ENCODE data around the gene PKD2. TPM values are rescaled to one million over a fixed set of nuclear protein-coding genes. Genes with fewer than 3 reads are reported as not detected.

PKD2 gene
- total RNA-seq, 1 experiment from 2014 or later, result 21.4 TPM

DNA sequence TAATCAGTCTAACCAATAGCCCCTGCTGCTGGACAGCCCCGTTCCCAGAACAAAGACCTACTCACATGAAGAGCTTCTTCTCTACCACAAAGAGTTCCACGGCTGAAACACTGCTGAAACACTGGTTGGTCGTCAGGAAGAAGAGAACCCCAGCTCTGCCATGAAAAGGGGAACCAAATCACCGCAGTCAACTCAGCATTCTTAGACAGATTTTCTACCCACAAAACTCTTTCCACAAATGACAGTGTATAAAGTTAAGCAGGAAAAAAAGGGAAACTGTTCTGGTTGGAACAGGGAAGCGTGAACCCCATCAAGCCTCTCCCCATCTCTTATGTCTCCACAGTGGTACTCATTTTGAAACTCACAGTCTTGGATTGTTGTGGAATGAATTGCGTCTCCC lies 93.7 kb downstream of the PKD2 start (continued):
- TF ChIP-seq NR1H2 (CRISPR knock-in tag; IDR thresholded peaks at IDR 0.05), result no peak
- no peak for TF ChIP-seq TEAD4 (CRISPR knock-in tag; IDR thresholded peaks at IDR 0.05)
- TF ChIP-seq, protein P1, sequence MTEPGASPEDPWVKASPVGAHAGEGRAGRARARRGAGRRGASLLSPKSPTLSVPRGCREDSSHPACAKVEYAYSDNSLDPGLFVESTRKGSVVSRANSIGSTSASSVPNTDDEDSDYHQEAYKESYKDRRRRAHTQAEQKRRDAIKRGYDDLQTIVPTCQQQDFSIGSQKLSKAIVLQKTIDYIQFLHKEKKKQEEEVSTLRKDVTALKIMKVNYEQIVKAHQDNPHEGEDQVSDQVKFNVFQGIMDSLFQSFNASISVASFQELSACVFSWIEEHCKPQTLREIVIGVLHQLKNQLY (CRISPR knock-in tag; IDR thresholded peaks at IDR 0.05), result no peak
- no peak for TF ChIP-seq ZNF416 (CRISPR knock-in tag; IDR thresholded peaks at IDR 0.05)
- TF ChIP-seq, protein P2, sequence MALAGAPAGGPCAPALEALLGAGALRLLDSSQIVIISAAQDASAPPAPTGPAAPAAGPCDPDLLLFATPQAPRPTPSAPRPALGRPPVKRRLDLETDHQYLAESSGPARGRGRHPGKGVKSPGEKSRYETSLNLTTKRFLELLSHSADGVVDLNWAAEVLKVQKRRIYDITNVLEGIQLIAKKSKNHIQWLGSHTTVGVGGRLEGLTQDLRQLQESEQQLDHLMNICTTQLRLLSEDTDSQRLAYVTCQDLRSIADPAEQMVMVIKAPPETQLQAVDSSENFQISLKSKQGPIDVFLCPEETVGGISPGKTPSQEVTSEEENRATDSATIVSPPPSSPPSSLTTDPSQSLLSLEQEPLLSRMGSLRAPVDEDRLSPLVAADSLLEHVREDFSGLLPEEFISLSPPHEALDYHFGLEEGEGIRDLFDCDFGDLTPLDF (CRISPR knock-in tag; IDR thresholded peaks at IDR 0.05), result no peak
- TF ChIP-seq, protein P3, sequence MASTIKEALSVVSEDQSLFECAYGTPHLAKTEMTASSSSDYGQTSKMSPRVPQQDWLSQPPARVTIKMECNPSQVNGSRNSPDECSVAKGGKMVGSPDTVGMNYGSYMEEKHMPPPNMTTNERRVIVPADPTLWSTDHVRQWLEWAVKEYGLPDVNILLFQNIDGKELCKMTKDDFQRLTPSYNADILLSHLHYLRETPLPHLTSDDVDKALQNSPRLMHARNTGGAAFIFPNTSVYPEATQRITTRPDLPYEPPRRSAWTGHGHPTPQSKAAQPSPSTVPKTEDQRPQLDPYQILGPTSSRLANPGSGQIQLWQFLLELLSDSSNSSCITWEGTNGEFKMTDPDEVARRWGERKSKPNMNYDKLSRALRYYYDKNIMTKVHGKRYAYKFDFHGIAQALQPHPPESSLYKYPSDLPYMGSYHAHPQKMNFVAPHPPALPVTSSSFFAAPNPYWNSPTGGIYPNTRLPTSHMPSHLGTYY (CRISPR knock-in tag; IDR thresholded peaks at IDR 0.05), result no peak
- TF ChIP-seq, protein P4, sequence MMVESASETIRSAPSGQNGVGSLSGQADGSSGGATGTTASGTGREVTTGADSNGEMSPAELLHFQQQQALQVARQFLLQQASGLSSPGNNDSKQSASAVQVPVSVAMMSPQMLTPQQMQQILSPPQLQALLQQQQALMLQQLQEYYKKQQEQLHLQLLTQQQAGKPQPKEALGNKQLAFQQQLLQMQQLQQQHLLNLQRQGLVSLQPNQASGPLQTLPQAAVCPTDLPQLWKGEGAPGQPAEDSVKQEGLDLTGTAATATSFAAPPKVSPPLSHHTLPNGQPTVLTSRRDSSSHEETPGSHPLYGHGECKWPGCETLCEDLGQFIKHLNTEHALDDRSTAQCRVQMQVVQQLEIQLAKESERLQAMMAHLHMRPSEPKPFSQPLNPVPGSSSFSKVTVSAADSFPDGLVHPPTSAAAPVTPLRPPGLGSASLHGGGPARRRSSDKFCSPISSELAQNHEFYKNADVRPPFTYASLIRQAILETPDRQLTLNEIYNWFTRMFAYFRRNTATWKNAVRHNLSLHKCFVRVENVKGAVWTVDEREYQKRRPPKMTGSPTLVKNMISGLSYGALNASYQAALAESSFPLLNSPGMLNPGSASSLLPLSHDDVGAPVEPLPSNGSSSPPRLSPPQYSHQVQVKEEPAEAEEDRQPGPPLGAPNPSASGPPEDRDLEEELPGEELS (CRISPR knock-in tag; IDR thresholded peaks at IDR 0.05), result no peak
- TF ChIP-seq, protein P5, sequence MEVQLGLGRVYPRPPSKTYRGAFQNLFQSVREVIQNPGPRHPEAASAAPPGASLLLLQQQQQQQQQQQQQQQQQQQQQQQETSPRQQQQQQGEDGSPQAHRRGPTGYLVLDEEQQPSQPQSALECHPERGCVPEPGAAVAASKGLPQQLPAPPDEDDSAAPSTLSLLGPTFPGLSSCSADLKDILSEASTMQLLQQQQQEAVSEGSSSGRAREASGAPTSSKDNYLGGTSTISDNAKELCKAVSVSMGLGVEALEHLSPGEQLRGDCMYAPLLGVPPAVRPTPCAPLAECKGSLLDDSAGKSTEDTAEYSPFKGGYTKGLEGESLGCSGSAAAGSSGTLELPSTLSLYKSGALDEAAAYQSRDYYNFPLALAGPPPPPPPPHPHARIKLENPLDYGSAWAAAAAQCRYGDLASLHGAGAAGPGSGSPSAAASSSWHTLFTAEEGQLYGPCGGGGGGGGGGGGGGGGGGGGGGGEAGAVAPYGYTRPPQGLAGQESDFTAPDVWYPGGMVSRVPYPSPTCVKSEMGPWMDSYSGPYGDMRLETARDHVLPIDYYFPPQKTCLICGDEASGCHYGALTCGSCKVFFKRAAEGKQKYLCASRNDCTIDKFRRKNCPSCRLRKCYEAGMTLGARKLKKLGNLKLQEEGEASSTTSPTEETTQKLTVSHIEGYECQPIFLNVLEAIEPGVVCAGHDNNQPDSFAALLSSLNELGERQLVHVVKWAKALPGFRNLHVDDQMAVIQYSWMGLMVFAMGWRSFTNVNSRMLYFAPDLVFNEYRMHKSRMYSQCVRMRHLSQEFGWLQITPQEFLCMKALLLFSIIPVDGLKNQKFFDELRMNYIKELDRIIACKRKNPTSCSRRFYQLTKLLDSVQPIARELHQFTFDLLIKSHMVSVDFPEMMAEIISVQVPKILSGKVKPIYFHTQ (CRISPR knock-in tag; IDR thresholded peaks at IDR 0.05), result no peak

DNA sequence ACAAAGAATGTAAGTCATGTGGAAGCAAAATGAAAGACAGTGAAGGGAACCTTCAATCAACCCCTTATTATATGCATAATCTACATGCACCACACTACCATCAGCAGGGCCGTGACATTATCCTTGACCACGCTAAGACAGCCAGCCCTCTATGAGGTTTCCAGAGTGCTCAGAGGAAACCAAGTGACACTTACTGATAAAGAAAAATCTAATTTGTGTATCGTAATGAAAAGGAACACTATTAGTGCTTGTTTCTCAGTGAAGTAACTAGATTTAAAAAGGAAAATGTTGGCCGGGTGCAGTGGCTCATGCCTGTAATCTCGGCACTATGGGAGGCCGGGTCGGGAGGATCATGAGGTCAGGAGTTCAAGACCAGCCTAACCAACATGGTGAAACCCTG lies 94.6 kb downstream of the PKD2 start:
- H3K9me3 Mint-ChIP-seq, result no peaks in the 10 kb centered on the region
- ATAC-seq, result no peak
- H3K27ac Mint-ChIP-seq, result no peak overlapping the region
- H3K4me1 Mint-ChIP-seq, result no peaks in the 10 kb centered on the region
- CTCF ChIA-PET, result no interaction called here
- POLR2A ChIA-PET, result no interaction called here
- no peaks in the 10 kb centered on the region; the same call in 1 of the 2 replicates for H3K27me3 Mint-ChIP-seq (ENCODE audit: low read depth)
- DNase-seq (ENCODE audit: low spot score), result no peak
- H3K4me3 Mint-ChIP-seq, result no peak overlapping the region
- no peaks in the 10 kb centered on the region for H3K36me3 Mint-ChIP-seq
- TF ChIP-seq GABPB1 (CRISPR knock-in tag; IDR thresholded peaks at IDR 0.05) (no peak), SMAD3 (CRISPR knock-in tag; IDR thresholded peaks at IDR 0.05; ENCODE audit: borderline replicate concordance) (no peak), CREM (CRISPR knock-in tag; IDR thresholded peaks at IDR 0.05) (no peak)
- TF ChIP-seq, protein P6, sequence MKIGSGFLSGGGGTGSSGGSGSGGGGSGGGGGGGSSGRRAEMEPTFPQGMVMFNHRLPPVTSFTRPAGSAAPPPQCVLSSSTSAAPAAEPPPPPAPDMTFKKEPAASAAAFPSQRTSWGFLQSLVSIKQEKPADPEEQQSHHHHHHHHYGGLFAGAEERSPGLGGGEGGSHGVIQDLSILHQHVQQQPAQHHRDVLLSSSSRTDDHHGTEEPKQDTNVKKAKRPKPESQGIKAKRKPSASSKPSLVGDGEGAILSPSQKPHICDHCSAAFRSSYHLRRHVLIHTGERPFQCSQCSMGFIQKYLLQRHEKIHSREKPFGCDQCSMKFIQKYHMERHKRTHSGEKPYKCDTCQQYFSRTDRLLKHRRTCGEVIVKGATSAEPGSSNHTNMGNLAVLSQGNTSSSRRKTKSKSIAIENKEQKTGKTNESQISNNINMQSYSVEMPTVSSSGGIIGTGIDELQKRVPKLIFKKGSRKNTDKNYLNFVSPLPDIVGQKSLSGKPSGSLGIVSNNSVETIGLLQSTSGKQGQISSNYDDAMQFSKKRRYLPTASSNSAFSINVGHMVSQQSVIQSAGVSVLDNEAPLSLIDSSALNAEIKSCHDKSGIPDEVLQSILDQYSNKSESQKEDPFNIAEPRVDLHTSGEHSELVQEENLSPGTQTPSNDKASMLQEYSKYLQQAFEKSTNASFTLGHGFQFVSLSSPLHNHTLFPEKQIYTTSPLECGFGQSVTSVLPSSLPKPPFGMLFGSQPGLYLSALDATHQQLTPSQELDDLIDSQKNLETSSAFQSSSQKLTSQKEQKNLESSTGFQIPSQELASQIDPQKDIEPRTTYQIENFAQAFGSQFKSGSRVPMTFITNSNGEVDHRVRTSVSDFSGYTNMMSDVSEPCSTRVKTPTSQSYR (CRISPR knock-in tag; IDR thresholded peaks at IDR 0.05), result no peak
- TF ChIP-seq, protein P7, sequence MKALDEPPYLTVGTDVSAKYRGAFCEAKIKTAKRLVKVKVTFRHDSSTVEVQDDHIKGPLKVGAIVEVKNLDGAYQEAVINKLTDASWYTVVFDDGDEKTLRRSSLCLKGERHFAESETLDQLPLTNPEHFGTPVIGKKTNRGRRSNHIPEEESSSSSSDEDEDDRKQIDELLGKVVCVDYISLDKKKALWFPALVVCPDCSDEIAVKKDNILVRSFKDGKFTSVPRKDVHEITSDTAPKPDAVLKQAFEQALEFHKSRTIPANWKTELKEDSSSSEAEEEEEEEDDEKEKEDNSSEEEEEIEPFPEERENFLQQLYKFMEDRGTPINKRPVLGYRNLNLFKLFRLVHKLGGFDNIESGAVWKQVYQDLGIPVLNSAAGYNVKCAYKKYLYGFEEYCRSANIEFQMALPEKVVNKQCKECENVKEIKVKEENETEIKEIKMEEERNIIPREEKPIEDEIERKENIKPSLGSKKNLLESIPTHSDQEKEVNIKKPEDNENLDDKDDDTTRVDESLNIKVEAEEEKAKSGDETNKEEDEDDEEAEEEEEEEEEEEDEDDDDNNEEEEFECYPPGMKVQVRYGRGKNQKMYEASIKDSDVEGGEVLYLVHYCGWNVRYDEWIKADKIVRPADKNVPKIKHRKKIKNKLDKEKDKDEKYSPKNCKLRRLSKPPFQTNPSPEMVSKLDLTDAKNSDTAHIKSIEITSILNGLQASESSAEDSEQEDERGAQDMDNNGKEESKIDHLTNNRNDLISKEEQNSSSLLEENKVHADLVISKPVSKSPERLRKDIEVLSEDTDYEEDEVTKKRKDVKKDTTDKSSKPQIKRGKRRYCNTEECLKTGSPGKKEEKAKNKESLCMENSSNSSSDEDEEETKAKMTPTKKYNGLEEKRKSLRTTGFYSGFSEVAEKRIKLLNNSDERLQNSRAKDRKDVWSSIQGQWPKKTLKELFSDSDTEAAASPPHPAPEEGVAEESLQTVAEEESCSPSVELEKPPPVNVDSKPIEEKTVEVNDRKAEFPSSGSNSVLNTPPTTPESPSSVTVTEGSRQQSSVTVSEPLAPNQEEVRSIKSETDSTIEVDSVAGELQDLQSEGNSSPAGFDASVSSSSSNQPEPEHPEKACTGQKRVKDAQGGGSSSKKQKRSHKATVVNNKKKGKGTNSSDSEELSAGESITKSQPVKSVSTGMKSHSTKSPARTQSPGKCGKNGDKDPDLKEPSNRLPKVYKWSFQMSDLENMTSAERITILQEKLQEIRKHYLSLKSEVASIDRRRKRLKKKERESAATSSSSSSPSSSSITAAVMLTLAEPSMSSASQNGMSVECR (CRISPR knock-in tag; IDR thresholded peaks at IDR 0.05; ENCODE audit: borderline replicate concordance), result no peak
- TF ChIP-seq, protein P8, sequence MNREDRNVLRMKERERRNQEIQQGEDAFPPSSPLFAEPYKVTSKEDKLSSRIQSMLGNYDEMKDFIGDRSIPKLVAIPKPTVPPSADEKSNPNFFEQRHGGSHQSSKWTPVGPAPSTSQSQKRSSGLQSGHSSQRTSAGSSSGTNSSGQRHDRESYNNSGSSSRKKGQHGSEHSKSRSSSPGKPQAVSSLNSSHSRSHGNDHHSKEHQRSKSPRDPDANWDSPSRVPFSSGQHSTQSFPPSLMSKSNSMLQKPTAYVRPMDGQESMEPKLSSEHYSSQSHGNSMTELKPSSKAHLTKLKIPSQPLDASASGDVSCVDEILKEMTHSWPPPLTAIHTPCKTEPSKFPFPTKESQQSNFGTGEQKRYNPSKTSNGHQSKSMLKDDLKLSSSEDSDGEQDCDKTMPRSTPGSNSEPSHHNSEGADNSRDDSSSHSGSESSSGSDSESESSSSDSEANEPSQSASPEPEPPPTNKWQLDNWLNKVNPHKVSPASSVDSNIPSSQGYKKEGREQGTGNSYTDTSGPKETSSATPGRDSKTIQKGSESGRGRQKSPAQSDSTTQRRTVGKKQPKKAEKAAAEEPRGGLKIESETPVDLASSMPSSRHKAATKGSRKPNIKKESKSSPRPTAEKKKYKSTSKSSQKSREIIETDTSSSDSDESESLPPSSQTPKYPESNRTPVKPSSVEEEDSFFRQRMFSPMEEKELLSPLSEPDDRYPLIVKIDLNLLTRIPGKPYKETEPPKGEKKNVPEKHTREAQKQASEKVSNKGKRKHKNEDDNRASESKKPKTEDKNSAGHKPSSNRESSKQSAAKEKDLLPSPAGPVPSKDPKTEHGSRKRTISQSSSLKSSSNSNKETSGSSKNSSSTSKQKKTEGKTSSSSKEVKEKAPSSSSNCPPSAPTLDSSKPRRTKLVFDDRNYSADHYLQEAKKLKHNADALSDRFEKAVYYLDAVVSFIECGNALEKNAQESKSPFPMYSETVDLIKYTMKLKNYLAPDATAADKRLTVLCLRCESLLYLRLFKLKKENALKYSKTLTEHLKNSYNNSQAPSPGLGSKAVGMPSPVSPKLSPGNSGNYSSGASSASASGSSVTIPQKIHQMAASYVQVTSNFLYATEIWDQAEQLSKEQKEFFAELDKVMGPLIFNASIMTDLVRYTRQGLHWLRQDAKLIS (CRISPR knock-in tag; IDR thresholded peaks at IDR 0.05; ENCODE audit: borderline replicate concordance), result no peak
- TF ChIP-seq, protein P9, sequence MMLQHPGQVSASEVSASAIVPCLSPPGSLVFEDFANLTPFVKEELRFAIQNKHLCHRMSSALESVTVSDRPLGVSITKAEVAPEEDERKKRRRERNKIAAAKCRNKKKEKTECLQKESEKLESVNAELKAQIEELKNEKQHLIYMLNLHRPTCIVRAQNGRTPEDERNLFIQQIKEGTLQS (CRISPR knock-in tag; conservative IDR thresholded peaks at IDR 0.05), result no peak
